Skin epidermis (tissue), 12 donors: Measurements from ENCODE around the gene EML2.
"Not testable (repeated sequence)": the region's sequence is repeated elsewhere in the genome, so short reads cannot be mapped to it uniquely, and the experiment has no call there.

Experiments used
- H3K27ac ChIP-seq, 21 experiments: fragments of 200-600 bp; sonication (generic) in 11 of 21; one replicate each; pipeline ENCODE4 v1.5.0; 2020; ENCODE audit warnings: mild to moderate bottlenecking in 3 of 21, inconsistent platforms in 2 of 21, moderate library complexity in 2 of 21
- H3K4me3 ChIP-seq, 7 experiments: fragments of 200-600 bp; sonication (generic) in 2 of 7; one replicate each; pipeline ENCODE4 v1.5.0; 2020; ENCODE audit warnings: inconsistent platforms in 2 of 7, mild to moderate bottlenecking in 2 of 7, moderate library complexity in 1 of 7

EML2 gene

DNA sequence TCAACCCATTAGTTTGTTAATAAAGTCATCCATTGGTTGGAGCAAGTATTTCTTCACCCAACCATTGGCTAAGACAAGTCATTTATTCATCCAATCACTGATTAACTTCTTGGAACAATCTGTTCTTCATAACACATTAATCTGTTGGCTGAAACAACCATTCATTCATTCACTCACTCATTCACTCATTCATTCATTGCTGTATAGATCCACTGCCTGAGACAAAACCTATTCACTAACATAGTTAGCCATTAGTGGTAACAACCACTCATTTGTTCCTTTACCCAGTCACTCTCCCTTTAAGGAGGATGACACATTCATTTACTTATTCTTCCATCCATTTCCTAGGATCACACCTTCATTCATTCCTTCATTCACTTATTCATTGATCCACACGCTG lies 15.2 kb downstream of the EML2 start:
- Histone ChIP-seq H3K27ac (no peak overlapping the region), H3K4me3 (no peak overlapping the region)

DNA sequence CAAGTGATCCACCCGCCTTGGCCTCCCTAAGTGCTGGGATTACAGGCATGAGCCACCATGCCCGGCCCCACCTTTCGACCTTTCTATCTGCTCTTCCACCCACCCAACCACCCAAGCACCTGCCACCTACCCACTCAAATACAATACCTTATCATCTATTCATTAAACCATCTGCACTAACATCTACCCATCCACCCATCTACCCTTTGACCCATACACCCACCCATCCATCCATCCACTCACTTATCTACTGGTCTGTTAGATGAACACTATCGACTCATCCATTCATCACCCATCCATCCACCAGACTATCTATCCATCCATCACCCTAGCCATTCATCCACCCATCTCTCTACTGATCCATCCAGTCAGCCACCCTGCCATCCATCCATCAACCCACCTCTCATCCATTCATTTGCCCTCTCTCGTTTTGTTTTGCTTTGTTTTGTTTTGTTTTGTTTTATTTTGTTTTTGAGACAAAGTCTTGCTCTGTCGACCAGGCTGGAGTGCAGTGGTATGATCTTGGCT lies 17.2 kb downstream of the EML2 start:
- Histone ChIP-seq H3K27ac (no peak overlapping the region), H3K4me3 (no peak overlapping the region)

DNA sequence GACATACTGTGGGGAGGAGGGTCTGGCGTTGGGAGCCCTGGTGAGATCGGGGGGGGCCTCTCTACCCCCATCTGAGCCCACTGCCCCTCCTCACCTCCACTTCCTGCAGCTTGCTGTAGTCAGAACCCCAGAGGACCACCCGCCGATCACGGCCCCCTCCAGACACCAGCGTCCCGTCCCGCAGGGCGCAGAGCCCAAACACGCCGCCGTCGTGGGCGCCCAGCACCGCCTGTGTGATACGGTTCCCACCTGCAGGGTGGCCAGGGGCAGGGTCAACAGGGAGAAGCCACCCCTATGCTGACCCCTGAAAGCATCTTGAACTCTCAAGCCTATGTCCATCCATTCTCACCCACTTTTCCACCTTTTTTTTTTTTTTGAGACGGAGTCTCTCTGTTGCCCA lies 17.8 kb downstream of the EML2 start:
- Histone ChIP-seq H3K4me3 (no peak overlapping the region), H3K27ac (no peak overlapping the region)

DNA sequence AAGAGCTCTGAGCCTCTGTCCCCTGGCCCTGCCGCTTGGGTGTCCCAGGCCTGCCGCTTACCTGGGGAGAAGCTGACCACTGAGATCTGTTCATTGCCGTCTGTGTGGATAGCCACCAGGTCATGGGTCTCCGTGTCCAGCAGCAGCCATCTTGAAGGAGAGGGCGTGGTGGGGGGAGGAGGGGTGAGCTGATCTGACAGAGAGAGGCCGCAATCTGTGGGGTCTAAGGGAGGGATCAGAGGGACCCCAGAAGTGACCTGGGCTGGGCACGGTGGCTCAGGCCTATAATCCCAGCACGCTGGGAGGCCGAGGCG lies 22.5 kb downstream of the EML2 start:
- no peak overlapping the region for H3K4me3 ChIP-seq
- no peak overlapping the region for H3K27ac ChIP-seq

DNA sequence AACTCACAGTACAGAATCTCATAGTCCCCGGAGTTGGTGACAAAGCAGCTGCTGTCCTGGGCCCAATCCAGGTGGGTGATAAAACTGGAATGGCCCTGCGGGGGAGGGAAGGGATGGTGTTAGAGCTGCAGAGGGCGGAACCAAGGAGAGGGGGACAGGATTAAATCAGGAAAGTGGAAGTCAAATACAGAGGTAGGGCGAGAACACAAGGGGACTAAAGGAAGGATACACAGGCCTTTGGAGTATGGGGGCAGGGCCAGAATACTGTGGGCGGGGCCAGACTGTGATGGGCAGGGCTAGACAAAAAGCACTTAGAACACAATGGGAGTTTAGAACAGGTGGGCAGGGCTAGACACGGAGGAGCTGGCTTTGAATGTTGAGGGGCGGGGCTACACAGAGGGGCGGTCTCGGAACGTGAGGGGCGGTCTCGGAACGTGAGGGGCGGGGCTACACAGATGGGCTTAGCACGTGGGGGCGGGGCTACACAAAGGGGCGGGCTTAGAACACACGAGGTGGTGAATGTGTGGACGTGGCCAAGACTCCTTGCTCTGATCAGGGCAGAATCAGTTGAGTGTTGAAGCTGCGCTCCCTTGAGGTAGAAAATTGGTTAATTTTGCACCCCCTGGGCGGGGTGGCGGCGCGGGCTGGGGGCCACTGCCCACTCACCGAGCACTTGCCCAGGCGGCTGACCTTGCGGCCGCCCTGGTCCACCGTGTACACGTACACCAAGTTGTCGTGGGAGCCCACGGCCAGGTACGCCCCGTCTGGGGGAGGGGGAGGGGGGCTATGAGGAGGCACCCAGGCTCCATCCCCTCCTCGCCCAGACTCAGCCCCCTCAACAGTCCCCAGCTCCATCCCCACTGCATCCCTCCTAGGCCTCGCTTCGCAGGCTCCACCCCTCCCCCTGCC lies 23.1 kb downstream of the EML2 start:
- H3K27ac ChIP-seq = peak overlapping the region in 5 of 21 experiments; percentile 29 to 55 (median 39)
- H3K4me3 ChIP-seq = no peak overlapping the region

DNA sequence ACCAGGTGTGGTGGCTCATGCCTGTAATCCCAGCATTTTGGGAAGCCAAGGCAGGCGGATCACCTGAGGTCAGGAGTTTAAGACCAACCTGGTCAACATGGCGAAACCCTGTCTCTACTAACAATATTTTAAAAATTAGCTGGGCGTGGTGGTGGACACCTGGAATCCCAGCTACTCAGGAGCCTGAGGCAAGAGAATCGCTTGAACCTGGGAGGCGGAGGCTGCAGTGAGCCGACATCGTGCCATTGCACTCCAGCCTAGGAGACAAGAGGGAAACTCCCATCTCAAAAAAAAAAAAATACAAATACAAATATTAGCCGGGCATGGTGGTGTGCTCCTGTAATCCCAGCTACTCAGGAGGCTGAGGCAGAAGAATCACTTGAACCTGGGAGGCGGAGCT lies 24.1 kb downstream of the EML2 start:
- peak overlapping the region in 18 of 21 experiments; percentile 16 to 85 (median 64) for H3K27ac ChIP-seq
- H3K4me3 ChIP-seq = not testable (repeated sequence)

DNA sequence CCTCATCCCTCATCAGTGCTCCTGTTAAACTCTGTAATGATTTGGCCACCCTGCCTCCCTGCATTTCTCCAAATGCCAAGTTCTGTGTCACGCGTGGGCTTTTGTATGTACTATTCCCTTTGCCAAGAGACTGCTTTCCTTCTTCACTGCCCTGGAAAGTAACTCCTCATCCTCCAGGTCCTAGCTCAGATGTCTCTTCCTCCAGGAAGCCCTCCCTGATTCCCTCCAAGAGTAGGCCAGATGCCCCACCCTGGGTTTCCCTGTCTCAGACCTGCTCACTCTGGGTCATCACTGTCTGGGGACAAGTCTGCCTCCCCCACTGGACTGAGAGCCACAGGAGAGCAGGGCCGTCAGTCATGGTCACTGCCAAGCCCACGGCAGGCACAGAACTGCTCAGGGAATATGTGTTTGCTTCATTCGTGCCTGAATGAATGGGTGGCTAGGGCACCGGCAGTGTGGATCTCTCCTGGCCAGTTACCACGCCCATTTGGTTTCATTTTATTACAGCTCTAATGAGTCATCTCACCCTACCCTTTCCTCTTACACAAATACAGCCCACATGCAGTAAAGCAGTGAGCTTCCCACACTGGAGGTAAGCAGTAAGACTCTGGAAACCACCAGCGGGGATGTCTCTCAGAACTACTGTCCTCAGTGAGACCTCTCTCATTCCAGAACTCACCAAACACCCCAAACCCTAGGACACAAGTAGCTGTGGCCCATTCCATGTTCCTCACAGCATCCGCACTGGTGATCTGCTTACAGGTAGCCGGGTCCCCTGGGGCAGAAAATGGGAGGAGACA lies 25.1 kb downstream of the EML2 start:
- Histone ChIP-seq H3K4me3 (no peak overlapping the region), H3K27ac (peak overlapping the region in 20 of 21 experiments; percentile 16 to 85 (median 62))

DNA sequence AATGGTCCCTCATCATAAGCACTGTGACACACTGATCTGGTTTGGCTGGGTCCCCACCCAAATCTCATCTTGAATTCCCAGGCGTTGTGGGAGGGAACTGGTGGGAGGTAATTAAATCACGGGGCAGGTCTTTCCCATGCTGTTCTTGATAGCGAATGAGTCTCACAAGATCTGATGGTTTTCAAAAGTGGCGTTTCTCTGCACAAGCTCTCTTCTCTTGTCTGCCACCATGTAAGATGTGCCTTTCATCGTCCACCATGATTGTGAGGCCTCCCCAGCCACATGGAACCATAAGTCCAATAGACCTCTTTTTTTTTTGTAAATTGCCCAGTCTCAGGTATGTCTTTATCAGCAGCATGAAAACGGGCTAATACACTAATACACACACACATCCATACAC lies 30.2 kb downstream of the EML2 start:
- Histone ChIP-seq H3K4me3 (no peak overlapping the region), H3K27ac (no peak overlapping the region)

DNA sequence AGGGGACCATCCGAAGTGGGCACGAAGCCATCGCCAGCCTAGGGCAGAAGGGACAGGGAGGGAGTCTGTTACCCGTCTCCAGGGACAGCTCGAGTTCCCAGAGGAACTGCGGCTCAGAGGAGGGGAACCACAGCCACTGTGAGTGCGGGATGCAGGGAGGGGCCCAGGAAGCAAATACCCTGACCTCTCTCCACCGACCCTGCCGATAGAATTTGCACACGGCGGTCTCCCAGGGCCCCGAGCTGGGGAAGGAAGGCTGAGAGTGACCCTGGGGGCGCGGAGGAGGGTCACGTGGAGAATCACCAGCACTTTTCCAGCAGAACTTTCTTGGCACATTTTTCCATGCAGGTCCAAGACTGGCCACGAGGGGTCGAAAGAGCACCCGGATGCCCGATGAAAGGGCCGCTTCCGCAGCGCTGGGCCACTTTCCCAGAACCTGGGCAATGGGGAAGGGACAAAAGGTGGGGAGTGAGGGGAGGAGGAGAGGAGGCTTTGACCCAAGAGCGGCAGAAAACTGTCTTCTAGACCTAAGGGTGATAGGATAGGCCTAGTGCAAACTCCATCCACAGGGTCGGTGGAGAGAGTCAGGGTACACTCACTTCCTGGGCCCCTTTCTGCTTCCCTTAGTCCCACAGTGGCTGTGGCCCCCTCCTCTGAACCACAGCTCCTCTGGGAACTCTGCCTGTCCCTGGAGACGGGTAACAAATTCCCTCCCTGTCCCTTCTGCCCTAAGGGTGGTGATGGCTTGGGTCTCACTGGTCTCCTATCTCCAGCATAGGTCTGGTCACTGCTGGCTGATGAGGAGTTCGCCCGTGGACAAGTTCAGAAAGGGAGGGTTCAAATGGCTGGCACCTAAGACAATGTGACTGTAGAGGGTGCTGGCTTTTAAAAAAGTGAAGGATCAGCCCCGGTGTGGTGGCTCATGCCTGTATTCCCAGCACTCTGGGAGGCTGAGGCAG lies 31.8 kb downstream of the EML2 start:
- Histone ChIP-seq H3K27ac (peak overlapping the region in 11 of 21 experiments; percentile 16 to 73 (median 46)), H3K4me3 (no peak overlapping the region)

DNA sequence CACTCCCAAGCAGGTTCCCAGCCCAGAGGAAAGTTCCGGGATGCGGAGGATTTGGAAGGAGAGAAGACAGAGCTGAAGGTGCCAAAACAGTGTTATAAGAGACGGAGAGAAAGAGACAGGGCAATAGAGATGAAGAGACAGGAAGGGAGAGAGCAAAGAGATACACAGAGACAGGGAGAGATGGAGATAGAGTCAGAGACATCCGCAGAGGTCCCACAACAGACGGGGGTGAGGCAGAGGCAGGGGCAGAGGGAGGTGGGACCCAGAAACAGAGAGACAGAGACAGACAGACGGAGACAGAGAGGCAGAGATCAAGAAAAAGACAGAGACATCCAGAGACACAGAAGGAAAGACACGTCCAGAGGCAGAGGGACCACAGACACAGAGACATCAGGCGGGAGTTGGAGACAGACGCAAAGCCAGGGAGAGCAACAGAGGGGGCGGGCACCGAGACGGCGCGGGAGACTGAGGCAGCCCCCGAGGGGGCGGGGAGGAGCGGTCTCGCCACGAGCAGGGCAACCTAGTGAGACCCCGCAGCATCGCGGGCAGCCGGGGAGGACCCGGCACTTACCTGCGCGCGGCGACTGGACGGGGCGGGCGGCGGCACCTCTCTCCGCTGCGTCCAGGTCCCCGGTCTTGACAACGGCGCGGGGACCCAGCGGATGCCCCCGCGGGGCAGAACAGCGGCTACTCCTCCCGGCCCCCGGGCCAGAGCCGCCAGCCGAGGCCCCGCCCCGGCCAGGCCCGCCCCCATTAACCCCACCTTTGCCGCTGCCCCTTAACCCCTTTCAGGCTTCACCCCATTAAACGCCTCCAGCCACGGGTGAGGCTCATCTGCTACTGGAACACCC lies 37.4 kb downstream of the EML2 start, which contains the start of gene GPR4:
Gene GPR4, minus strand, starts transcription at position 689 of the 851 bp plus-strand sequence. CDS start 10,346 bp downstream, outside the sequence.
- H3K4me3 ChIP-seq = peak within 1 kb of the TSS; percentile 5 to 35 (median 22)
- H3K27ac ChIP-seq = peak within 1 kb of the TSS in 7 of 21 experiments; percentile 11 to 52 (median 35)

DNA sequence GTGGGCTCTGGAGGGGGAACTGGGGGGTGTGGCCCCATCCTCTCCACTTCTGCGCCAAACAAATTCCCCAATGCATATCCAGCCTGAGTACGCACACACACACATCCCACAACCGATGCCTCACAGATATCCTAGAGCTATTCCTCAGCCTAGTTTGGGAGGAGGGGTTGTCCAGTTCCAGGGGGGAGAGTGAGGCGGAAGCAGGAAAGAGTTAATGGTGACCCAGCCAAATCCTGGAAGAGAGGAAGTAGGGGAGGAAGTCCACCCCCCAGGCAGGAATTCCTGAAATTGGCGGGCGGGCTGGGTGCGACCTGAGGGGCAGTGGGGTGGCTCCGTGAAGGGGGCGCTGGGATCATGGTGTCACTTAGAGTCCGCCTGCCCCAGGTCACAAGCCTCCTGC lies 38.1 kb downstream of the EML2 start:
- Histone ChIP-seq H3K27ac (peak overlapping the region in 5 of 21 experiments; percentile 17 to 52 (median 40)), H3K4me3 (peak overlapping the region; percentile 5 to 35 (median 22))

DNA sequence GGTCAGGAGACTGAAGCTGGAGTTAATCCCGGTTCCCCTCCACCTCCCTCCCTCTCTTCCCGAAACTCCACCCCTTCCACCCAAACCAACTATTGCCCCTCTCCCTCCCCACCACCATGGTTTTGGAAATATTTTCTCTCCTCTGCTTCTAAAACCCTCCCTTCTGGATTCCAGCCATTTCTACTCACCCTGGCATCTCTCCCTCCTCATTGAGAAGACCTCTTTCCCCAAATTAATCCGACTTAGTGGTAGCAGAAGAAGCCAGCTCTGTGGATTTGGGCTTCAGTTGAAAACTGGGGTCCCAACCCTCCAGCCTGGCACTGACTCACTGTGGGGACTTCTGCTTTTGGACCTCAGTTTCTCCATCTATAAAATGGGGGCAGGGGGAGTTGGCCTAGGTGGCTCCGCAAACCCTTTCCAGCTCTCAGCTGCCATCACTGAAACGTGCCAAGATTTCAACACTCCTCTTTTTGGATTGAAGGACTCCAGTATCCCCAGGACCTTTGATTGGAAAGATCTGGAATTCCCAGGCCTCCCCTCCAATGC lies 38.8 kb downstream of the EML2 start:
- Histone ChIP-seq H3K4me3 (no peak overlapping the region), H3K27ac (peak overlapping the region in 1 of 21 experiments; percentile 6)

DNA sequence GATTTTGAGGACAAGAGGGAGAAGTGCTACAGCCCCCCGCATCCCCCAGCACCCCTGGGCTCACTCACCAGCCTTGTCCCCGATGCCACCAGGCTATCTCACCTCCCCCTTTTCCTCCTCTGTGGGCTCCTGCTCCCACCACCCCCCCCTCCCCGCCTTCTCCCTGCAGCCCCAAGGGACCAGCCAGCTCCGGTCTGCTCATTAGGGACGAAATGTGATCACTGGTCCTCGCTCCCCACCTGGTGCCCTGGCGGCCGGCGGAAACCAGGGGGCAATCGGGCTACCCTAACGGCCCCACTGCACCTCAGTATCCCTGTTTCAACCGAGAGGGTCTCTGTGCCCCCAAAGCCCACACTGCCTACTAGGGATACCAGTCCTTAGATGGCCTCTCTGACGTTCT lies 39.9 kb downstream of the EML2 start:
- no peak overlapping the region for H3K4me3 ChIP-seq

DNA sequence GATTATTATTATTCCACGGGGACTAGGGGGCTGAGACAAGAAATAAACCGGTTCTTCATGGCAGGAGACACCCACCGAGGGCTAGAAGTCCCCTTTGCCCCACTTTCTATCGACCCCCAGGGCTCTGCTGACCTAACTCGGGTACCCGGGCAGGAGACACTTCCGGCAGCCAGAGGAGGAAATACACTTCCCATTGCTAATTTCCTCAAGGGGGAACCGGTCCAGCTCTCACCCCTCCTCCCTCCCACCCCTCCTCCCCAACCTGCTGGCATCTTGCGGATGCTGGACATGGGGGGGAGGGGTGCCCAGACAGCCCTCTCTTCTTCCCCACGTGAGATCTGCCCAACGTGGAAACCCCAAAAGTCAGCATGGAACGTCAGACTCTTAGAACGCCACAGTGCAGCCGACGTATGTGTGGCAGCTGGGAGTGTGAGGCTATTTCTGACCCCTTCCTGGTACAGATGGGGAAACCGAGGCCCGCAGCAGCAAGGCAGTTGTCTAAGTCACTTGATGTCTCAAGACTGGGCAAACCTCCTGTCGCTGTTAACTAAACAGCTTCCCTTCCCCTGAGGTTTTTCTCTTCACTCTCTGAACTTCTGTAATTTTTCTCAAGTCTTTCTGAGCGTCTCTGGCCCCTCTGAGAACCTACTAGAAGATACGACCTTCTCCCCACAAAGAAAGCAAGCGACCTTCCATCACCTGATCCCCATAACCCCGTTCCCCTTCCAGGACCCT lies 40.8 kb downstream of the EML2 start:
- peak overlapping the region in 10 of 21 experiments; percentile 2 to 56 (median 24) for H3K27ac ChIP-seq
- no peak overlapping the region for H3K4me3 ChIP-seq

More for the DNA sequence above, 39.9 kb downstream of the EML2 start:
- H3K27ac ChIP-seq = peak overlapping the region in 4 of 21 experiments; percentile 2 to 36 (median 4)

DNA sequence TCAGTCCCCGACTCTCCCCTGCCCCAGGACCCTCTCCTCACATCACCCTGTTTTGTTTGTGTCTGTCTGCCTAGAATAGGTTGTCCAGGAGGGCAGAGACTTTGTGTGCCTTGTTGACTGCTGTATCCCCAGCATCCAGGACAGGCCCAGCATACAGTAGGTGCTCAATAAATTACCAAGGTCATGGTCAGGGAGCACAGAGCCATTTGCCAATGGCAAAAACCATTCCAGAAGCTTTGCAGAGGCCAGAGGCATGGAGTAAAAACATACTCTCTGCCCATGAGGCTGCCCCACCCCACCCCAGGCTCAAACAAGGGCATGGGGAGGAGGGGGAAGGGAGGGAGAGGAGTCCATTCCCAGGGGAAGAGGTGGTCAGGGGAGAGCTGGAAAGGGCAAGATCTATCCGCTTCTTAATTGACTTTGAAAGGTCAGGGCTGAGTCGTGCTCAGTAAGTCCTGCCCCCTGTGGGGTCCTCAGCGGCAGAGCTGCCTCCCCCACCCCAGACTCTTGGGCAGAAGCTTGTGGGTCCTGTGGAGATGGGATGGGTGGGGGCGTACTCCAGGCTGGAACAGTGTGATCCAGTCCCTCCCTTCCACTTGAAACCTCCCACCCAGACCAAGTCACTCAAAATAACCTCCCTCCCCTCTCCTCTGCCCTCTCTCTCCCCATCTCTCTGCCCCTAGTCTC lies 41.6 kb downstream of the EML2 start:
- H3K27ac ChIP-seq = peak overlapping the region in 10 of 21 experiments; percentile 2 to 56 (median 24)

DNA sequence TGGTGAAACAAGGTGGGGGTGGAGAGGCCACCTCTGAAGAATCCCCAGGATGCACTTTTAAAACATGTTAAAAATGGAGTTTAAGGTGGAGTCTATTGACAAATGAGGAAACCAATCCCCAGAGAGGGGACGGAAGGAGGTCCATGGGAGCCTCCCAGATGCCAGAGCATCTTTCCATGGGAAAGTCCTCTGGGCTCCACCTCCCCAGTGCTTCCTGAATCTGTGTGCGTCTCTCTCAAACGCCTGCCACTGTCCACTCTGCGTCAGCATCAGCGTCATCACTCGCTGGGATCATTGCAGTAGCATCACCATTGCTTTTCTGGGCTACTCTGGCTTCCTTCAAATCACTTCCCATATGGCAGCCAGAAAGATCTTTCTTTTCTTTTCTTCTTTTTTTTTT lies 43.4 kb downstream of the EML2 start:
- no peak overlapping the region for H3K27ac ChIP-seq
- H3K4me3 ChIP-seq = no peak overlapping the region

More for the DNA sequence above, 41.6 kb downstream of the EML2 start:
- H3K4me3 ChIP-seq = no peak overlapping the region

DNA sequence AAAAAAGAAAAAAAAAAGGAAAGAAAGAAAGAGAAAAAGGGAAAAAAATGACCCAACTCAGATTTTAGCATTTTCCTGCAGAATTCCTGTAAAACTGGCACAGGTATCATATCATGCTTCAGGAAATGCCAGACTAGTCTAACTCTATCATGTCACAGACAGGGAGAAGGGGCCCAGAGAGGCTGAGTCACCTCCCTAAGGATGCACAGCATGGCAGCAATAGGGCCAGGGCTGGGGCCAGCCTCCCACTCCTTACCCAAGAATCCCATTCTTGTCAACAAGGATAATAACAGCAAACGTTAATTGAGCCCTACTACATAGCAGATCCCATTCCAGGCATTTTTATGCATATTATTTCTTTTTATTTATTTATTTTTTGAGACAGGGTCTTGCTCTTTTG lies 45.7 kb downstream of the EML2 start:
- no peak overlapping the region for H3K27ac ChIP-seq
- no peak overlapping the region for H3K4me3 ChIP-seq
